MM.1S (cell line): ENCODE results near the gene CNPY1.

Source experiments
- DNase-seq: peaks from one replicate; pipeline ENCODE4 v3.0.0-alpha.2; 2015
- H2AFZ ChIP-seq: fragments of 300-600 bp; sonication (generic); 2 replicates; pipeline ENCODE4 v1.6.0; 2016; ENCODE audit warnings: antibody characterized with exemption, low read length
- H3F3A ChIP-seq: fragments of 300-600 bp; sonication (generic); 2 replicates; pipeline ENCODE4 v1.6.1; 2016; ENCODE audit warnings: mild to moderate bottlenecking, antibody characterized with exemption, low read length, moderate library complexity, mixed read lengths; ENCODE audit not compliant: insufficient read depth
- H3K27ac ChIP-seq: fragments of 300-600 bp; sonication (generic); 2 replicates; pipeline ENCODE4 v1.5.1; 2016; ENCODE audit warnings: mild to moderate bottlenecking, low read length
- H3K27me3 ChIP-seq: fragments of 300-600 bp; sonication (generic); replicated peaks from 2 replicates; pipeline ENCODE4 v1.6.0; 2016; ENCODE audit warnings: low read length; ENCODE audit not compliant: insufficient read depth
- H3K36me3 ChIP-seq: fragments of 300-600 bp; sonication (generic); replicated peaks from 2 replicates; pipeline ENCODE4 v1.6.1; 2016; ENCODE audit warnings: mild to moderate bottlenecking, low read length, mixed read lengths; ENCODE audit not compliant: insufficient read depth
- H3K4me1 ChIP-seq: fragments of 300-600 bp; sonication (generic); 2 replicates; pipeline ENCODE4 v1.6.1; 2016; ENCODE audit warnings: low read length, mixed read lengths
- H3K4me2 ChIP-seq: fragments of 300-600 bp; sonication (generic); 2 replicates; pipeline ENCODE4 v1.6.0; 2016; ENCODE audit warnings: low read depth, low read length
- H3K4me3 ChIP-seq: fragments of 300-600 bp; sonication (generic); 2 replicates; pipeline ENCODE4 v1.5.1; 2016; ENCODE audit warnings: low read length, mixed read lengths
- H3K79me2 ChIP-seq: fragments of 300-600 bp; sonication (generic); 2 replicates; pipeline ENCODE4 v1.6.1; 2016; ENCODE audit warnings: mixed run types, low read length, mixed read lengths
- H3K9ac ChIP-seq: fragments of 300-600 bp; sonication (generic); 2 replicates; pipeline ENCODE4 v1.6.1; 2016; ENCODE audit warnings: low read length, mixed read lengths
- H3K9me2 ChIP-seq: fragments of 300-600 bp; sonication (generic); replicated peaks from 2 replicates; pipeline ENCODE4 v1.6.1; 2016; ENCODE audit warnings: mild to moderate bottlenecking, low read length, mixed read lengths; ENCODE audit not compliant: insufficient read depth
- H3K9me3 ChIP-seq: fragments of 300-600 bp; sonication (generic); replicated peaks from 2 replicates; pipeline ENCODE4 v1.6.1; 2016; ENCODE audit warnings: mild to moderate bottlenecking, low read length, mixed read lengths; ENCODE audit not compliant: insufficient read depth
- H4K20me1 ChIP-seq: fragments of 300-600 bp; sonication (generic); 2 replicates; pipeline ENCODE4 v1.6.1; 2016; ENCODE audit warnings: mild to moderate bottlenecking, low read length, moderate library complexity, mixed read lengths; ENCODE audit not compliant: insufficient read depth
- CTCF ChIP-seq: fragments of 300-600 bp; sonication (generic); IDR thresholded peaks from 2 replicates; pipeline ENCODE4 v1.5.1; 2016; ENCODE audit warnings: antibody characterized with exemption, low read length, mixed read lengths
- EZH2 ChIP-seq: fragments of 300-600 bp; sonication (generic); optimal IDR thresholded peaks from 2 replicates; pipeline ENCODE3; 2017; ENCODE audit warnings: low read depth, mild to moderate bottlenecking, antibody characterized with exemption, low read length, mixed read lengths
- EZH2phosphoT487 ChIP-seq: fragments of 300-600 bp; sonication (generic); IDR thresholded peaks from 2 replicates; pipeline ENCODE4 v1.6.1; 2018; ENCODE audit warnings: antibody characterized with exemption, low read length

Gene CNPY1

GRCh38 chr7:155488483-155489127 is 57.8 kb downstream of the CNPY1 start:
- H3K27ac ChIP-seq = no peak overlapping the region; the same call in 1 of the 2 replicates
- TF ChIP-seq CTCF (no peak), EZH2 (no peak), EZH2phosphoT487 (no peak)
- 0 out of 2 replicates have a peak overlapping the region, but pooled peaks have one; percentile 28 for H2AFZ ChIP-seq
- no peak overlapping the region for H3K9ac ChIP-seq
- no peaks in the 10 kb centered on the region for H3F3A ChIP-seq
- peaks cover 34% of the 10 kb centered on the region for H3K27me3 ChIP-seq
- peak overlapping the region; percentile 38; the same call in 1 of the 2 replicates for H3K4me2 ChIP-seq
- DNase-seq = no peak
- H3K9me3 ChIP-seq = no peaks in the 10 kb centered on the region
- no peak overlapping the region for H3K4me3 ChIP-seq
- H3K4me1 ChIP-seq = peaks cover 16% of the 10 kb centered on the region
- H4K20me1 ChIP-seq = no peaks in the 10 kb centered on the region
- no peaks in the 10 kb centered on the region for H3K79me2 ChIP-seq
- no peaks in the 10 kb centered on the region for H3K36me3 ChIP-seq
- no peaks in the 10 kb centered on the region for H3K9me2 ChIP-seq

- H3K9me2 ChIP-seq = no peaks in the 10 kb centered on the region
- no peak overlapping the region for H3K27ac ChIP-seq
- H4K20me1 ChIP-seq = no peaks in the 10 kb centered on the region
- H3F3A ChIP-seq = no peaks in the 10 kb centered on the region
- no peaks in the 10 kb centered on the region for H3K79me2 ChIP-seq
- TF ChIP-seq CTCF = no peak
- TF ChIP-seq EZH2phosphoT487 = no peak
- TF ChIP-seq EZH2 = no peak
- no peaks in the 10 kb centered on the region for H3K36me3 ChIP-seq
- peaks cover 26% of the 10 kb centered on the region for H3K27me3 ChIP-seq
- no peak overlapping the region for H2AFZ ChIP-seq
- H3K4me2 ChIP-seq = no peak overlapping the region
- peaks cover 21% of the 10 kb centered on the region for H3K4me1 ChIP-seq
- no peak for DNase-seq
- no peak overlapping the region for H3K9ac ChIP-seq
- no peak overlapping the region for H3K4me3 ChIP-seq
- no peaks in the 10 kb centered on the region for H3K9me3 ChIP-seq
Observed at GRCh38 chr7:155487509-155488482, 58.6 kb downstream of the CNPY1 start.

GRCh38 chr7:155486783-155487508 is 59.4 kb downstream of the CNPY1 start:
- Histone ChIP-seq H2AFZ (no peak overlapping the region), H3K36me3 (no peaks in the 10 kb centered on the region), H3K9ac (no peak overlapping the region), H3K9me3 (no peaks in the 10 kb centered on the region), H3K27ac (no peak overlapping the region), H3K4me3 (no peak overlapping the region), H3K4me2 (no peak overlapping the region), H3K27me3 (peaks cover 24% of the 10 kb centered on the region), H3K9me2 (no peaks in the 10 kb centered on the region), H3K79me2 (no peaks in the 10 kb centered on the region), H4K20me1 (no peaks in the 10 kb centered on the region), H3K4me1 (peaks cover 30% of the 10 kb centered on the region), H3F3A (no peaks in the 10 kb centered on the region)
- TF ChIP-seq EZH2phosphoT487 = no peak
- no peak for TF ChIP-seq EZH2
- DNase-seq = no peak
